Measurements from ENCODE around the gene FAM227B. TPM values are rescaled to one million over a fixed set of nuclear protein-coding genes. Genes with fewer than 3 reads are reported as not detected.

Gene FAM227B
- polyA plus RNA-seq, 4 donors: 14.7 to 20.6 (median 17.7) TPM

DNA sequence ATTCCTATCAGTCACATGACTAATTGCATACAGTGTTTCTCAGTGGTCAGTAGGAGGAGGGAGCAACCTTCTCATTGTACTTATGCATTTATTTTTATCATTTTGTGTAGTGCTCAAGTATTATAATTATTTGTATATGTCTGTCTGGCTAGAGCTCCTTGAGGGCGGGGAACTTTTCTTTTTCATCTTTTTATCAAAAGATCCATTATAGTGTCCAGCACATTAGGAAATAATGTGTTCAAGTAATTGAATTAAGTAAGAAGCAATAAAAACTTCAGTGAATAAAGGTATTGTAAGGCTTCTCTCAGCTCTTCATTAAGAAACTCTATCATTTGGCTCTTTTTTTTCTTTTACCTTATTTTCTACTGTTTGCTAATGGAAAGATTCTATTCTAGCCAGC lies 178.8 kb downstream of the FAM227B start:
- DNase-seq (ENCODE audit: low read depth in 4 of 4, low spot score in 2 of 4): no peak

DNA sequence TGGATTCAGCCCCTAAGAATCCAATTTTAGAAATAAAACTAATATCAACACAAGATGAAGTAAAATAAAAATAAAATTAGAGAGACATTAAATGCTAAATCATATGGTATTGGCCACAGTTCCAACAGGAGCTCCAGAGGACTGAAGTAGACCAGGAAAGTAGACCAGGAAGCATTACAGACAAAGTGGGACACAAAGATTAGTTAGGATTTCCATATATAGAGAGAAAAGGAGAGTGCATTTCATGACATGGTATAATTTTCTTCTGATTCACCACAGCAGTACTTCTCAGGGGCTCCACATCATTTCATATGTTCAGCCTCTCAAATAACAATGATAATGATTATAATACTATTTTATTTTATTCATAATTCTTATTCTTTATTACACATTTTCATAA lies 179.3 kb downstream of the FAM227B start:
- DNase-seq (ENCODE audit: low read depth in 4 of 4, low spot score in 2 of 4): no peak

DNA sequence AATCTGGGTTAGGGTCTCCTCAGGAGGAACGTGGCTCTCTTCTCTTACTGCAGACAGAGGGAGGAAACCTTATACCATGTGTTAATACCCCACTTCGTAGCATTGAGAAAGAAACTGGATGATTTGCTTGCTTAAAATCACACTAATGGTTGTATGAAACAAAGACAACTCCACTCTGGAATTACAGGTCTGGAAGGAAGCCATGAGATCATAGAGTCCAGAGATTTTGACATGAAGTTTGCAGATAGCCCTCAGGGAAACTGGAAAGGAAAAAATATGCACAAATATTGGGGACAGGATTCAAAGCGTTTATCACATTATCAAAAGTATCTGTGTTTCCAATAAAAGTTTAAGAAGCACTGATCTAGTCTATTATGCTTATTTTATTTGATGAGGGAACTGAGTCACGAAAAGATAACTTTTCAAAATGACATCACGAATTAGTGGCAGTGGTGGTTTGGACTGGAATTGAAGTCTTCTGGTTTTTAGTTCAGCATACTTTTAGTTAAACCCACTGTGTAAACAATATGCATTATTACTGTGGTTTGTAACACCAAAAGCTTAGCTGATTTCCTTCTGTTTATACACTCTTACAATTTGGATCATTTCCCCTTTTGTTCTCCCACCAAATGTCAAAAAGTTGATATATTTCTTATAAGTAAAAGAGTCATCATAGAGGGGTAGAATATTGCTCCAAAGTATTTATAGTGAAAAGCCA lies 180.8 kb downstream of the FAM227B start:
- DNase-seq (ENCODE audit: low read depth in 4 of 4, low spot score in 2 of 4): no peak

GRCh38 chr15:49438962-49439631 lies 181.5 kb downstream of the FAM227B start:
- peak in 1 of 4 donors; percentile 31 for DNase-seq (ENCODE audit: low read depth in 4 of 4, low spot score in 2 of 4)

GRCh38 chr15:49436751-49437150 lies 183.9 kb downstream of the FAM227B start:
- no peak for DNase-seq (ENCODE audit: low read depth in 4 of 4, low spot score in 2 of 4)

DNA sequence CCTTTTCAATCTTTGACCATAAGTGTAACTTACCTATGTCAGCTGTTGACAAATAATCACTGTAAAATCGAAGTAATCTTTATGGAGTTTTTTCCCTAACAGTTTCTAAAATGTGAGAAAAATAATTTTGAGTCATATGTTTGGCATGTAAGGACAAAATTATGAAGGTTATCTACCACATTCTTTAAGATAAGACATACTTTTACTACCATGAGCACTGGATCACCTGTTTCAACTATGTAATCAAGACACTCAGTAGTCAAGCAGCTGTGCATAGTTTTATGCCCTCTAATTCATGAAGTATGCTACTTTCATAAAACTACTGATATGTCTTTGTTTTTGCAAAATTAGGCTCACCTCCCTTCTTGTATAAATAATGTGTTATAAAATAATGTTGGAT lies 185.4 kb downstream of the FAM227B start:
- no peak for DNase-seq (ENCODE audit: low read depth in 4 of 4, low spot score in 2 of 4)

- DNase-seq (ENCODE audit: low read depth in 4 of 4, low spot score in 2 of 4): no peak
These were observed 190.6 kb downstream of the FAM227B start for GRCh38 chr15:49430046-49430445.

- no peak for DNase-seq (ENCODE audit: low read depth in 4 of 4, low spot score in 2 of 4)
These were observed 192.1 kb downstream of the FAM227B start for GRCh38 chr15:49428409-49429095.

DNA sequence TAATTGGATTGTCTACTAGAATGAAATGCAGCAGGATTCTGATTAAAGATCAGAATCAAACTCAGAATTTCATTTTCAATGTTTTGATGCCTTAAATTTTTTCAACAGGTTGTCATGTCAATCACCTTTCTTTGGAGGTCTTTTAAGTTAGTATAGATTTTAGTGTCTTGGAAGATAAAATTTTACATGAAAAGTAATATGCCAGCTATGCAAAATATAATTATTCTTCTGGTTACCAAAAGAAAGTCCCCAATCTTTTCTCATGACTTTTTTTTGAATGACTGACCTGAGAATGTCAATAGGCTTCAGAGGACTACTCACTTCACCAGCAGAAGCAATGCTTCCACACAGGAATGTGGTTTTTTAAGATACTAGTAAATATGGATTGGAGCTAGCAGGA lies 193.2 kb downstream of the FAM227B start:
- DNase-seq (ENCODE audit: low read depth in 4 of 4, low spot score in 2 of 4): no peak

- DNase-seq (ENCODE audit: low read depth in 4 of 4, low spot score in 2 of 4): no peak
These were observed 195.7 kb downstream of the FAM227B start for GRCh38 chr15:49424954-49425353.

DNA sequence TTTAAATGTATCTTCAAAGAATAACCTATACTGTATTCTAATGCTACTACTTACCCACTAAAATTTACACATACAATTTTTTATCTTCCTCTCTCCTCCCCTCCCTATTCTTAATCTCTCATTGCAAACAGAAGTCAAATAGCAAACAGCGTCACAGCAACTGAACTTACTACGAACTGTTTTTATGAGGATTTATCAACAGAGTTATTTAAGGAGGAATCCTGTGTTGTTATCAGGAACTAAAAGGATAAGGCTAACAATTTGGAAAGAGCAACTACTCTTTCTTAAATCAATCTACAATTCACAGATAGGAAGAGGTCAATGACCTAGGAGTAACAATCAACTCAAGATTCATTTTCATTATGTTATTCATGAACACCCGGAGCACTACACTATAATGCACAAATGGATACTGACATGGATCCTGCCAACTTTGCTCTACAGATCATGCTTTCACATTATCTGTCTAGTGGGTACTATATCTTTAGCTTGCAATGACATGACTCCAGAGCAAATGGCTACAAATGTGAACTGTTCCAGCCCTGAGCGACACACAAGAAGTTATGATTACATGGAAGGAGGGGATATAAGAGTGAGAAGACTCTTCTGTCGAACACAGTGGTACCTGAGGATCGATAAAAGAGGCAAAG lies 196.6 kb downstream of the FAM227B start:
- no peak for DNase-seq (ENCODE audit: low read depth in 4 of 4, low spot score in 2 of 4)

DNA sequence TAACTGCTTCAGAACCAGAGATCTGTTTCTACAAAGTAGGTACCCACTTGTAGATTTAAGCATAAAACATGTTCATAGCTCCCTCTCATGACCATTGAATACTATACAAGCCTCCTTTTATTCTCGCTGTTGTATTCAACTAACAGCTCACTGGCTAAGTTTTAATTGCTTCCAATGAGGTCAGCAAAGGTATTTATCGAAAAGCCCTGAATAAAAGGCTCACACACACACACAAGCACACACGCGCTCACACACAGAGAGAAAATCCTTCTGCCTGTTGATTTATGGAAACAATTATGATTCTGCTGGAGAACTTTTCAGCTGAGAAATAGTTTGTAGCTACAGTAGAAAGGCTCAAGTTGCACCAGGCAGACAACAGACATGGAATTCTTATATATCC lies 197.6 kb downstream of the FAM227B start, which contains the start of gene FGF7:
TSS of gene FGF7 (plus strand) at position 222 of the 400 bp plus-strand sequence. CDS start 1,056 bp downstream, outside the sequence.
- peak in 2 of 4 donors; percentile 45 to 50 for DNase-seq (ENCODE audit: low read depth in 4 of 4, low spot score in 2 of 4)

GRCh38 chr15:49421991-49422390 lies 198.6 kb downstream of the FAM227B start:
- DNase-seq (ENCODE audit: low read depth in 4 of 4, low spot score in 2 of 4): peak in 1 of 4 donors; percentile 52

GRCh38 chr15:49418811-49419210 lies 201.8 kb downstream of the FAM227B start:
- no peak for DNase-seq (ENCODE audit: low read depth in 4 of 4, low spot score in 2 of 4)

DNA sequence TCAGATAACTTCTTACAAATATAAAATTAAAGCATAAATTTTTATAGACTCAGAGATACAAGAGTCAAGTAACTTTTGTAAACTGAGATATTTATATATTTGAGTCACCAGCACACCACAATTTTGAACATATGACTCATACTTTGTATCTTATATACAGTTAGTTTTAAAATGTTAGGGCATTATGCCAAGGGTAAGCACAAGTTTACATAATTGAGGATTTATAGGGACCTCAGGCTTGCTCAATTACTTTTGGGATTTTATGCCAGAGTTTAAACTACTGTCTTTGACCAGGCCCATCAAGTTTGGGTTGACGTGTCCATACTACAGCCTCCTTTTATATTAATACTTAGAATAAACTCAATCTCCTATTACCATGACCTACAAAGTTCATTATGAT lies 205.0 kb downstream of the FAM227B start:
- DNase-seq (ENCODE audit: low read depth in 4 of 4, low spot score in 2 of 4): no peak

DNA sequence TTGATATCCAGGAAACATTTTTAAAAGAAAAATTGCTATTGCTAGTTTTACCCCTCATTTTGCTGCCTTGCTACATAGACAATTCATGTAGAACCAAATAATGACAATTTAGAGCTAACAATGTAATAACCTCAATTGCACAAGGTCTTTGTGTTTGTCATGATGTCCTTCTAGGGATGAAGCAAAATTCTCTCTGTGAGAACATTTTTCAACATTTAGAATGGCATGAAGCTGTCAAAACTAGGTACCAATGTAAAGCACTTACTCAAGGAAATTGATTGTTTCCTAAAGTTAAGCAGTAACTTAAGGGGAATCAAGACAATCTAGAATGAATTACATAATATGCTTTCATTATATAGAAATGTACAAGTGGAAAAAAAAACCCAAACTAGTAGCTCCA lies 205.5 kb downstream of the FAM227B start:
- DNase-seq (ENCODE audit: low read depth in 4 of 4, low spot score in 2 of 4): no peak

DNA sequence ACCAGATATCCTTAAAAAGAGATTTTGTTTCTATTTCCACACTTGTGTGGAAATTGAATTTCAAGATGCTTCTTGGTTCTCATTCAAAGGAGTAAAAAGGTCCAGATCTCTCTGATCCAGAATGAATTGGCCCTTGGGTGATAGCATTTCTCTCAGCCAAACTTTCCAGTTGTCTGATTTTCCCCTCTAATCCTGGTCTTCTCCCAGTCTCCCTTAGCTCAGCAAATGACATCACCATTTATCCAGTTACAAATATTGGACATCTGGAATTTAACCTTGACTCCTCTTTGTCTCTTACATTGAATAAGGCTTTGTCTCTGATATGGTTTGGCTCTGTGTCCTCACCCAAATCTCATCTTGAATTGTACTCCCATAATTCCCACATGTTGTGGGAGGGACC lies 207.8 kb downstream of the FAM227B start:
- DNase-seq (ENCODE audit: low read depth in 4 of 4, low spot score in 2 of 4): no peak

GRCh38 chr15:49410641-49411040 lies 210.0 kb downstream of the FAM227B start:
- DNase-seq (ENCODE audit: low read depth in 4 of 4, low spot score in 2 of 4): no peak

- no peak for DNase-seq (ENCODE audit: low read depth in 4 of 4, low spot score in 2 of 4)
These were observed 214.1 kb downstream of the FAM227B start for GRCh38 chr15:49406352-49407118.

Measured in left renal cortex interstitium (tissue), 4 donors.